Measurements from ENCODE around the gene MOB3C.

Gene MOB3C

DNA sequence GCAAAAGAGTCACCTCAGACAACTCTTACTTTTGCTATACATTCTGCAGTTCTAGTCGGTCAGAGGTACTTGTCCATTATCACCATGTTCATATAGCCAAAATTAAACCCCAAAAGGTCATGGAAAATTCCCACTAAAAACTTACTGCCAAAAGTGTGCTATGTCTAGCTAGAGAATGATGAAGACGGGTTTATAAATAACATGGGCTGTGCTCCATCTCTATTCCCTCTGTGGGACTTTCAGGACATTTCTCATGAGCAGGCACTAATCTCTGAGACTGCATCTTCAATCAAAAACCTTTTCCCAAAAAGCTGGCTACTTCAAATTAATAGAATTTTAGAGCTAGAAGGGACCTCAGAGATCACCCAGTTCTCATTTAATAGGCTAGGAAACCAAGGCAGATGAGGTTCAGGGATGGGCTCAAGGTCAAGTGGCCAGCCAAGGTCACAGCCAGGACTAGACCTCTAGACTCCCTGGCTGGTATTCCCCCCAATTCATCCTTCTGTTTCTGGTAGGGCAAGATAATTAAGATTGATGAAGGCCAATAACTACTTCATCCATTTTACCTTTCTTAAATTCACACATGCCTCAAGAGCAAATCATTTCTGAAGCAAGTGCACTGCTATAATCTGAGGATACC is 21.0 kb upstream of the MOB3C start:
- no peak for FAIRE-seq

DNA sequence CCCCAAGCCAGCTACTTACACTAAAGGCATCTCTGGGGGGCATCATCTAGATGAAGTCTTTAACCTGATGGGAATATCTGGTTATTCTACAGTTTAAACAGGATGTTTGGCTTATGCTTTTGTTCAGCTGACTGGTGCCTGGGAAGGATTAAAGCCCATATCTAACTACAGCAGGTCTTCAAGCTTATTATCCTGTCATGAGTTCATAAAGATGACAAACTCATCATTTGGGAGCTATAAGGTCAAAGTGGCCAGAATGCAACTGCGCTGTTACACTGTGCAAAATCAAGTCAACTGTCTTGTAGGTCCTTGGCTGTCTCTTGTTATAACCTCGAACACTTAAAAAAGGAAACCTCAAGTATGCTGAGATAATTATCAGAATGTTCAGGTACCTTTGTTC is 18.6 kb upstream of the MOB3C start:
- FAIRE-seq, result no peak

DNA sequence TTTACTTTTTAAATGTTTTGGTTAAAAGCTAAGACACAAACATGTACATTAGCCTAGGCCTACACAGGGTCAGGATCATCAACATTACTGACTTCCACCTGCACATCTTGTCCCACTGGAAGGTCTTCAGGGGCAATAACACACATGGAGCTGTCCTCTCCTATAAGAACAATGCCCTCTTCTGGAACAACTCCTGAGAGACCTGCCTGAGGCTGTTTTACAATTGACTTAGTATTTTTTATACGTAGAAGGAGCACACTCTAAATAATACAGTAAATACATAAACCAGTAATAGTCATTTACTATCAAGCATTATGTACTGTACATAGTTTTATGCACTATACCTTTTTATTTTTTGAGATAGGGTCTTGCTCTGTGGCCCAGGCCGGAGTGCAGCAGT is 14.1 kb upstream of the MOB3C start:
- no peak for FAIRE-seq

DNA sequence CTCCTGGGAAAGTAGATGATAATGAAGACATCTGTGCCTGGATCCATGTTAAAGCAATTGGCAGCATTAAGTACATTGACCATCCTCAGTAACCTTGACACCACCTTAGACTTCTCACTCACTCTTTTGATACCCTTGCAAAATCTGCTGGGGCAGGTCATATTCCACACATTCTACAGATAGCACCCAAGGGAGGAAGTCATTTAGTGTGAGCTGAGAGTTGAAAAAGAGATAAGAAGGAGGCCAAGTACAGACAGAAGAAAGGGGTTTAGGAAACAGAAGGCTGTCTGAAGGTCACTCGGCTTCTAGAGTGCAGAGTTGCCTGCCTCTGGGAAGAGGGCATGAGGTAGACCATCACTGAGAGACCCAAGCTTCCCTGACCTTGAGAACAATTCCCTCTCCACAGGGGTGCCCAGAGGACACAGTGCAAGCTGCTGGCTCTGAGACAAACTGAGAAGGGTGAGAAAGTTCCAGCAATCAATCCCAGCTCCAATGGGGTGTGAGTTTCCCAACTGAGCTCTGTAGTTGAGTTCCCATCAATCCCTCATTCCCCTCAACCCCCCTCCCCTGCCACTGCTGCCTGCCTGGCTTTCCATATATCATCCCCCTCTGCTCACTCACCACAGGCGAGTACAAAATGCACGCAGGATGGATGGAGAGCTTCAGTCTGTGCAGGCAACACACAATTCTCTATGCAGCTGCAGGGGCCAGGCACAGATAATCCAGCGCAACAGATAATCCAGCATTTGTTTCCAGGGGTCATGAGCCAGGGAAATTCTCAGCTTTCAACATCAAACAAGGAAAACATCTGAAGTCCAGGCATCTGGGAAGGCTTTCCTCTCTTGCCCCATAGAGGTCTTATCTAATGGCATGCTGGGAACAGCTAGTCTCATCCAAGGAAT is 7.4 kb upstream of the MOB3C start:
- no peak for FAIRE-seq

DNA sequence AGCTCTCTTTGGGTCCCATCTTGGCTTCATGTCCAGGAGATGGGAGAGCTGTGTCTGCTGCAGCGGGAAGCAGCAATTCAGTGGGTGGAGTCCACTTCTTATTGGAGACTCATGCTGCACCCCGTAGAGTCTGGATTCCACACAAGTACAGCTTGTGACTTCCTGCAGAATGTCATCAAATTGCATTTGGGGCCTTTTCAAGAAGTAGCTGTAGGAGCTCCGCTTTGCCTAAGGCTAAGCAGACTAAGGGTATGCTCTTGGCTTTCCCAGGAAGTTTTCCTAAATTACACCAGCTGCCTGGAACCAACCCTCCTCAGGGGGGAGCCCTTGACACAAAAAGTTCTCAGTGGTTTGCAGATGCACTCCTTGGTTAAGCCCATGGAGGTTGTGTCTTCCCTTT is 5.7 kb upstream of the MOB3C start:
- FAIRE-seq, result no peak

DNA sequence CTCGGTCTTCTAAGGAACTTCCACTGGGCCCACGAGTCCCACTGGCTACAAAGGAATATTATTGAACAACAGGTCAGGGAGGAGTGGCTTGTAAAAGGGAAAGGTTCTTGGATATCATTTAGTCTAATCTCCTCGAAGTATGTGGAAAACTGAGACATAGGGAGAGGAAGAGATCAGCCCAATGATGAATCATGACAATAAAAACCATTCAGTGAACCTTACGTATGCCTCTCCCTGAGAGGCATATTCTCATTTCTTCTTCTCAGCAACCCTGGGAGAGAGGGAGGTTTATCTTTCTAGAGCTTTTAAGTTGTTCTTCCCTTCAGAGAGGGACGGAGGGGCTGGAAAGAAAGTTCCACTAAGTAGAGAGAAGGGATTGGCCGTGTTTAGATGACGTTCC is 5.3 kb upstream of the MOB3C start:
- FAIRE-seq, result no peak

DNA sequence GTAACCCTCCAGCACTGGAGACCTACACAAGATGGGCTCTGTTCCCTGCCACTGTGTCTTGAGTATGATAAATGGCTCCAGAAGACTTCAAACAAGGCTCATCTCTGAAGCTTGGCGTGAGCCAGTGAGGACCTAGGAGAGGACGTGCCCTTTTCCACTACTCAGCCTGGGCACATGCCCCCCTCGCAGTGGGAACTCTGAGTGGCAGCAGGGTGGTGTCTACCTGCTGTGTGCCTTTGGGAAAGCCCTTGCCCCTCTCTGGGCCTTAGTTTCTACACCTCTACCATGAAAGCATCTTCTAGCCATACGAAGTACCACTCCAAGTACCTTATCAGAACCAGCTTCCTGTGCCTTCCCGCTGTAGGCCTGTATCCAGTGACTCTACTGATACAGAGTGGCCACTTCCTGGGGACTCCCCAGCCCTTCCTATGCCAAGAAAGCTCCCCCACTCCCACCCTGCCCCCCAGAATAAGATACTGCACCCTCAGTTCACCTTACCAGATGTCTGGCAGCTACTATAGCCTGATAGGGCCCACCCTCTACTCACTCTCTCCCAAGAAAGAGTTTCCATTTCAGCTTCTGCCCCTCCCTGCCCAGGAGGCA is 3.1 kb upstream of the MOB3C start:
- FAIRE-seq, result no peak

DNA sequence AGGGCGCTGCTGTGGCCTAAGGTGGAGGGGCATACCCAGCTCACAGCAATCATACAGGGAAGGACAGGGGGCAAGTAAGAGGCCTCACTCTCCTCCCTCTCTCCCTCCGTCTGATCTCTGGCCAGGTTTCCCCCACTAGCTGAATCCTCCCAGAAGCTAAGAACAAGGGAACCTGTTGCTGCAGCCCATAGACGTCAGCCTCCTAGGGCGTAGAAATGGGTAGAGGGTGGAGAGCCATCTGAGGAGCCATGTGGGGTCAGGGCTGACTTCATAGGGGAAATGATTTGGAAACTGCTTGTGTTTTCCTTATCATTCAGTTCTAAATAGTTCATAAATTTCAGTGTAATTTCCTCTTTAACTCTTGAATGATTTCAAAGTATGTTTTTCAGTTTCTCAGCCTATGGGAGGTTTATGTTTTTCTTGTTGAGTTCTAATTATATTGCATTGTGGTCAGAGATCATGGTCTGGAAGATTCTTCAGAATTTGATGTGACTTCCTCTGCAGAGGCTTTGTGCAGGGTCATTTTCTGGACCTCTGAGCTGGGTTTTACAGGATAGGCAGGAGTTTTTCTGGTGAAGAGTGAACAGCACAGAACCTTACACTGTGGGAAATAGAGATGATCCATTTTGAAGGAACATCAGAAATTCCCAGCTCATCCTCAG is 2.3 kb upstream of the MOB3C start:
- no peak for FAIRE-seq

DNA sequence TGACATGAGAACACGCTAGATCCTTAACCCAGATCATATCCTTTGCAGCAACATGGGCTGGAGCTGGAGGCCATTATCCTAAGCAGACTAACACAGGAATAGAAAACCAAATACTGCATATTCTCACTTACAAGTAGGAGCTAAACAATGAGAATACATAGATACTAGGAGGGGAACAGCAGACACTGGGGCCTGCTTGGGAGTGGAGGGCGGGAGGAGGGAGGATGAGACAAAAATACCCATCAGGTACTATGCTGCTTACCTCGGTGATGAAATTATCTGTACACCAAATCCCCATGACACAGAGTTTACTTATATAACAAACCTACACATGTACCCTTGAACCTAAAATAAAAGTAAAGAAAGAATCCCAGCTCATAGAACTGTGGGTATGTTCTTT is 1.2 kb upstream of the MOB3C start:
- FAIRE-seq, result no peak

DNA sequence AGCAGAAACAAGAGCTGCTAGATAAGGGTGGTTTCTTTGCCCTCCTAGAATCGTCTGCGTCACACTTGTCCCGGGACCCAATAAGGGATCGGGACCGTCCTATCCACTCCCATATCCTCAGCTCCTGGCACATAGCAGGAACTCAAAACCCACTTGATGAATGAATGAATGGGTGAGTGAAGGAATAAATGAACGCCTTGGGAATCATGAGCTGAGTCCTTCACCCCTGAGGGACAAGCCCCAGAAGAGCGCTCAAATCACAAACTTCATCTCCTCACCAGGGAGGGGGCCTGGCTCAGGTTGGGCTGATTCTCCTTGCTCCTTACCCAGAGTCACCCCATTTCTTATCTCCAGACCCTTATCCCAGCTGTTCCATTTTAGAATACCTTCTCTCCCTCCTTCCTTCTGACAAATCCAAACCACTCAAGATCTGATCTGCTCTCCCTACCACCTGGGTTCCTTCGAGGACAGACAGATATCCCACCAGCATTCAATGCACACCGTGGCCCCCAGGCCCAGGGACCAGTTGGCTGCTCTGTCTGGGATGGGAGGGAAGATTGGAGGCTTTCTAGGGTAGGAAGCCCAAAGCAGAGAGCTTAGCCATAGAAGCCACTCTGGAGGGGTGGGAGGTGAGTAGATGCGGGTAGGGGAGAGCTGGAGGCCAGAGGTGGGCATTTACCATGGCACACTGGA is 643 bp upstream of the MOB3C start:
- FAIRE-seq, result no peak

DNA sequence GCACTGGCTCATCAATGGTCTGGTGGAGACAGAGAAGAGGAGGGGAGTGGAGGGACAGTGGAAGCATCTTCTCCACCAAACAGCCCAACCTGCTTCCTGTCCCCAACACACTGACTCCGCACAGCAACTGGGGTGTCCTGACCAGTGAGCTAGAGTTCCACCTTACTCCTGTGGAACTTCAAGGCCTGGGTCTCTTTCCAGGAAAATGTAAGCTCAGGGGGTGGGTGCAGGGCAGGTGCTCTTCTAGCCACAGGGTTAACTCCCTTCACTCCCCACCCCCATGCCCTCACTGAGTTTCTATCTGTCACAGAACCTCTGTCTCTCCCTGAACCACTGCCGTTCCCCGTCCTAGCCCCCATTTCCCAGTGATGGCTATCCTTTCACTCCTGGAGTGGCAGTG is 876 bp downstream of the MOB3C start:
- no peak for FAIRE-seq

DNA sequence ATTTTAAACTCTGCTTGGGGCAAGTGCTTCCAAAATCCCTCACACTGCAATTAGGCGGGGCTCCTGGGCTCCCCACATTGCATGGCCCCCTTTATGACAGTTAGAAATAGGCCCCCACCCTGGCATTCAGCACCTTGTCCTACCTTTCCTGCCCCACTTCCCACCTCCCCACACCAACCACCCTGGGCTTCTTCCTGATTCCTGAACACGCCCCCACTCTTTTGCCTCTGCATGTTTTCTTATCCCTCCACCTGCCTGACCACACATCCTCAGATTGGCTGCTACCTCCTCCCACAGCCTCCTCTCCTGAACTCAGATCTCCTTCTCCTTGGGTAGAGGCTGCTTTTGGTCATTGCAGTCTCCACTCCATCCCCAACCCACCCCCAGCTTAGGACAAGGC is 1.5 kb downstream of the MOB3C start:
- FAIRE-seq, result no peak

DNA sequence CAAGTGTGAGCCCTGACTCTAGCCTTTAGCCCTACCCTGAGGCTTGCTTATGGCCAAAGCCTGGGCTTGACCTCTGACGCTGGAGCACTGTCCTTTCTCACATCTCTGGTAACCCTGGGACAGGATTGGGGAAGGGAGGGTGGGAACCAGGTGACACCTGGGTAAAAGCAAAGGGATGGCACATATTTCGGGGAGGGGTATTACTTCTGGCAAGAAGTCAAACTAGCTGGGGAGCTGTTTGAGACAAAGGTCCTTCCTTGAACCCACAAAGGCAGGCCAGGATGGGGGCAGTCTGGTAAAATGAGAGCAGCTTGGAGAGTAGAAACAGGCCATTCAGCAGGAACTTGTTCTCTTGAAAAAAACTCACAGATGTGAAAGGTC is 2.0 kb downstream of the MOB3C start:
- FAIRE-seq, result no peak

DNA sequence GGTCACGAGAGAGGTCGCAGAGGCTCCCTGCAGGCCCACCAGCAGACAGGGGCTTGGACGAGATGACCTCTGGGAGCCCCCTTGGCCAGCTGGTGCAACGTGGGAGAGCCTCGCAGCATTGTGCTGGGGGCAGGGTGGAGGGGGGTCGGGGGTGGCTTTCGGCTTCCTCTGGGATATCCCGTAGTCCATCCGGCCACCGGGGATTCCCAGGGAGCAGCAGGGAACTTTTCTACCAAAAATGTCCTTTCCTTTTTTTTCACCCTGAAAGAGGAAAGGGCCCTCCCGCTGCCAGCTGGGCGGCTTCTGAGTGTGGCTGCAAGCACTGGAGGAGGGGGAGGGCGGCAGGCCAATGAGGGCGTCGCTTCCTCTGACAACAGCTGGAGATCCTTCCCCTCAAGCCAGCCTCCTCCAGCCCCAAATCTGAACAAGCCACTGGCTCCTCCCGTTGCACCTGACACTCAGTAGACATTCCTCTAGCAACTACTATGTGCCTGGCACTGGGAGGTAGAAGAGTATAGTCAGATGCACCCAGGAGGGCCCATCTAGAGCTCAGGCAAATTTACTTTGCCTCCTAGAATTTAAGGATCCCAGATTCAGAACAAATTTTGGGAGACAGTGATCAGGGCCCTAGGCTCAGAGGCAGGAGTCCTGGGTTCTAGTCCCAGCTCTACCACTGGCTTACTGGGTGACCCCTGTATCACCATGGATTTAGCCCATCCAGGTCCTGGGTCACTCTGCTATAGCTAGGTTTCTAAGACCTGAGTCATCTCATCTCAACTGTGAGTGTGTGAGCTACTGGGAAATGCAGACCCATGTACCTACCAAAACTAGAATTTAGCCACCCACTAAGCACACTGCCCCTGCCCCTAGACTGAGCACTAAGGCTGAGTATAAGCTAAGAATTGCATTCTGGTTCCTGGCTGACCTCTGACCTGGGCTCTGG is 2.7 kb downstream of the MOB3C start:
- FAIRE-seq, result no peak

DNA sequence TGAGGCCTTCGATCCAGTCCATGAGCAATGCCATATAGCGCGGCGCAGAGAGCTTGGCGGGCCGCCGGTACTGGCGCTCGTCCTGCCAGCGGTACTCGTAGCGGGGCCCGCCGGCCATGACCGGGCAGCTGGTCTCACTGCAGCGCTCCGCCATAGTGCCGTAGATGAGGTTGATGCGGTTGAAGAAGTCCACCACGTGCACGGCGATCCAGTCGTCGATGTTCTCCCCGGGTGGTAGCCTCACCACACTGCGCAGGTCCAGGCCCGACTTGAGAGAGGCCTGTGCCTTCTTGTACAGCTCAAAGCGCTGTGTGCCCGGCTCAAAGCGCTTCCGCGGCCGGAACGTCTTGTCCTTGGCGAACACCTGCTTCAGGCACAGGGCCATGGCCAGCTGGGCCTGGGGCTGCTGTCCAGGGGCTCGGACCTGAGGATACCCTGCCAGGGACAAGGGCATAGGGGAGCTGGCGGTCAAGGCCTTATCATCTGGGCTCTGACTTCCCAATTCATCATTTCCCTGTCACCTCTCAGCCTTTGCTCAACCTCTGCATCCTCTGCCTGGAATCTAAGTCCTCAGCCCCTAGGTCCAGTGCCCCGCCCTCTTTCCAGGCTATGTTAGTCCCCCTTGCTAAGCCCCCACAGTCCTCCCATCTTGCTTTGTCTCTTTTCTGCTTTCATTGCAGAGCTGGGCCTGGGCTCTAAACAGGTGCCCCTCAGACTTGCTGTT is 3.5 kb downstream of the MOB3C start:
- FAIRE-seq, result no peak

DNA sequence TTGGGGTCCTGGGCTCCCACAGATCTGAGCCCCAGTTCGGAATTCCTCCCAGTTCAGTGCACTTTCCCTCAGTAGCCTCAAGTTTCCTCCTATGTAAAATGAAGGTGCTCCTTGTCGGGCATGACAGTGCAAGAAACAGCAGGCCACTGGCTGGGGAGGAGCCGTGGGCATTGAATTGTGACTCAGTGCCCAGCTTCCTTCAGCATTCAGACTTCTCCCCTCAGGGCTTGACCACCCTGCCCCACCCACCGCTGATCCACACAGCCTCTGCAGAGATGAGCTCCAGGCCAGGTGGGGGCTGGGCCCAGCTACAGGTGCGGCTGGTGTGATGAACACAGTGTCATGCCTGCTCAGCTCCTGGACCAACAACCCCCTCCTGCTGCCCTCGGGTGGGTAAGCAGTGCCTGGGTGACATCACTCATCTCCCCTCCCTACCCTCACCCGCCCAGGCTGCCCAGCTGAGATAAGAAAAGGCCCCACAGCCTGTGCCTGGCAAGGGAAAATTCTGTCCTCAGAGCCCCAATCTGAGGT is 4.9 kb downstream of the MOB3C start:
- no peak for FAIRE-seq

DNA sequence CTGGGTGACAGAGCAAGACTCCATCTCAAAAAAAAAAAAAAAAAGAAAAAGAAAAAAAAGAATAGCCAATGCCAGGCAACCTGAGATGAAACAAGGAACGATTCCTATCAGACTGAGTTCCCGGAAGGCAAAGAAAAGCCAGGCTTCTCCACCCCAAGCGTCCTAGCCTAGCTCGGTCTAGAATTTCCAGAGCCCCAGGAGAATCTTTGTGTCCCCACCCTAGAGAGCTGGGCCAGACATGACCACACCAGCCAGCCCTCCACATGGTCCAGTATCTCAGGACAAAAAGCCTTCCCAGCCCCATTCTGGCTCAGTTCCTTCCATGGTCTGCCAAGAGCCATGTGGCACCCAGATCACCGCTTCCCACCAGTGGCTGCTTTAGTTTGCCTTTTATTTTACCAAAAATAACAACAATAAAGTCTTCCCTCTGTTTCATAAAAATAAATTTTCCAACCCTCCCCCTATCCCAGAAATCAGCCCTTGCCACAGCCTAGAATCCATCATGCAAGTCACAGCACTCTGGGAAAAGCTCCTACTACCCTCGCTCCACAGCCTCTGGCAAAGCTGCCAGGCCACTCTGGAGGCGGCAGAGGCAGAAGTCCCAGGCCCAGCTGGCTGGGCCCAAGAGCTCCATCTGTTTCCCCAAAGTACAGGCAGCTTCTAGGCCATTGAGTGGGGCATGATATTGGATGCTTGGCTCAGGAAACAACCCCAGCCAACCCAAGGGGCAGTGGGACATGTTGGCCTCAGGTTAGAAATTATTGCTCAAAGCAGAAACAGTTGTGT is 9.1 kb downstream of the MOB3C start:
- FAIRE-seq, result no peak

DNA sequence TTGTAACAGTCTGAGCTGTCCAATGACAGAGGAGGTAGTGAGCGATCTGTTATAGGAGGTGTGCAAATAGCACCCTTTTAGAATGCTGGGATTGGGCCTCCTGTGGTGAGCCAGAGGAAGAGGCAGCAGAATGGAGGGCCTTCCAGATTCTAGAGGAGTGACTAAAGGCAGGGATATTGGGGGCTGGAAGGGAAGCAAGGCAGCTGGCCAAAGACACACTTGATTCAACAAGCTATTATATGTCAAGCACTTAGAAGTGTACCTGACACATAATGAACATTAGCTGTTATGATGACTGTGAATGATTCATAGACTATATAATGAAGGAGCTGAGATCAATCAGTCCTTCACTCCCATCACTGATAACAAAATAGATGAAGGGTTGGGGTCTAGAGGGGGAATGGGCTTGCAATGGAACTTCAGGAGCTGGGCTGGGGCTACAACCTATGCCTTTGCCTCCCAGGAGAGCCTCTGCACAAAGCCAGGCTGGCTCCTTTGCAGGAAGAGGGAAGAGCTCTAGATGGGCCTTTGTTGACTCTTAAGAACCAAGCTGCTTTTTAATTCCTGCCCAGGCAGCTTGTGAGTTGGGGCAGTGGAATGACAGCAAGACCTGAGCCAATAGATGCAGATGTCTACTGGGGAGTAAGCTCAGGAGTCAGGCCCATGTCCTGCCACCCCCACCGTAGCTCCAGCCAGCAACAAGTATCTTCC is 10.2 kb downstream of the MOB3C start:
- FAIRE-seq, result no peak

DNA sequence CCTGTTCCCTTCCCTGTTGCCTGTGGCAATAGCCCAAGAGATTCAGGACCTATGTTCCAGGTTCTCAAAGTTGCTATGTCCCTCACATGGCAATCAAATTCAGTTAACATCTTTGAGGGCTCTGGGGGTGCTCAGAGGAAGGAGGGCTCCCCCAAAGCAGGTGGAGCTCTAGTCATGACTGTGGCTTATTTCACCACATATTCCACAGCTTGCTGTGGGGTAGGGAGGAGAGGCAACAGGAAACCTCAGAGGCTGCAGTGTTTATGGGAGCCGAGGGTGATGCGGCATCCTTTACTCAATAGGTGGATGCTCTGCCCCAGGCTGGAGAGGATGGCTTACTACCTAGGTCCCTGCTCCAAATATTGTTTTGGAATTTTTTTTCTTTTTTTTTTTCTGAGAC is 11.4 kb downstream of the MOB3C start:
- no peak for FAIRE-seq
